Measurements from ENCODE around the gene SENP1.

- TF ChIP-seq CTCF (IDR thresholded peaks at IDR 0.05) (no peak), POLR2A (IDR thresholded peaks at IDR 0.05) (no peak)
These were observed 93.8 kb downstream of the SENP1 start for GRCh38 chr12:48012070-48012469.
